ENCODE data around the gene UBE2I. TPM values are rescaled to one million over a fixed set of nuclear protein-coding genes. Genes with fewer than 3 reads are reported as not detected.
A peak's percentile ranks its signal among the peaks of the same experiment; 100 is the strongest.
"Not testable (repeated sequence)": the region's sequence is repeated elsewhere in the genome, so short reads cannot be mapped to it uniquely, and the experiment has no call there.

UBE2I gene
- total RNA-seq, 1 donor from 2014 or later, result 58.7 TPM

- no peak for DNase-seq
These were observed 31.7 kb upstream of the UBE2I start for GRCh38 chr16:1277617-1278282.

DNA sequence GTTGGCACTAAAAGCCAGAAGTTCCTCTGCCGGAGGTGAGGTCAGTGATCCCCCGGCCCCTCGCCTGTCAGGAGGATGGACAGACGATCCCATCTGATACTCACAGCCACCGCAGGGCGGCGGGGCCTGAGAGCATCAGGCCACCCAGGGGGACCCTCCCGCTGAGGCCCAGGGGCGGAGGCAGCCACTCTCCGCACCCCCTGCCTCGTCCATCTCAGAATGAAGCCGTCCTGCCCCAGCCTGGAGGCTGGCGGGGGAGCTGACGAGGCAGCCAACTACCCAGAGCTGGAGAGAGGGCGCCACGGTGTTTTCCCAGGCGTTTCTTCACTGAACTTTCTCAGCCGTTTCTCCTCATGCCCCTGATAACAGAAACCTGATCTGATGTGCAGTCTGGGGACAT, 31.0 kb upstream of the UBE2I start:
- no peak for DNase-seq

GRCh38 chr16:1279081-1279944, 30.1 kb upstream of the UBE2I start:
- DNase-seq, result no peak

- DNase-seq, result no peak
These were observed 29.4 kb upstream of the UBE2I start for GRCh38 chr16:1279945-1280589.

GRCh38 chr16:1280783-1281182, 28.7 kb upstream of the UBE2I start:
- DNase-seq, result no peak

DNA sequence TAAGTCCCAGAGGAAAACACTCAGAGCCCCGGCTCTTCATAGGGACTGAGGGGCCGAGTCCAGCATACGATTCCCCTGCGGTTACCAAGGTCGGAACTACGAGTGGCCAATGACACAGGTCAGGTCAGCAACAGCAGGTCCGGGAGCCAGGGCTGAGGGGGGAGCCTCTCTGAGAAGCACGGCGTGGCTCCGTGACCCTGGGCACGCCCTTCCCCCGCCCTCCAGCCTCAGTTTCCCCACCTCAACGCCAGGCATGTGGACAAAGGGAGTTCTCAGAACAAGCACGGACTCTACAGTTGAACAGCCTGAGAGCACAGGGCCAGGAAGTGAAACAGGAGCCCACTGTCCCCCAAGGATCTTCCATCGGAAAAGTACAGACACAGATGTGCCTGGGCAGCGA, 27.9 kb upstream of the UBE2I start:
- DNase-seq, result no peak

DNA sequence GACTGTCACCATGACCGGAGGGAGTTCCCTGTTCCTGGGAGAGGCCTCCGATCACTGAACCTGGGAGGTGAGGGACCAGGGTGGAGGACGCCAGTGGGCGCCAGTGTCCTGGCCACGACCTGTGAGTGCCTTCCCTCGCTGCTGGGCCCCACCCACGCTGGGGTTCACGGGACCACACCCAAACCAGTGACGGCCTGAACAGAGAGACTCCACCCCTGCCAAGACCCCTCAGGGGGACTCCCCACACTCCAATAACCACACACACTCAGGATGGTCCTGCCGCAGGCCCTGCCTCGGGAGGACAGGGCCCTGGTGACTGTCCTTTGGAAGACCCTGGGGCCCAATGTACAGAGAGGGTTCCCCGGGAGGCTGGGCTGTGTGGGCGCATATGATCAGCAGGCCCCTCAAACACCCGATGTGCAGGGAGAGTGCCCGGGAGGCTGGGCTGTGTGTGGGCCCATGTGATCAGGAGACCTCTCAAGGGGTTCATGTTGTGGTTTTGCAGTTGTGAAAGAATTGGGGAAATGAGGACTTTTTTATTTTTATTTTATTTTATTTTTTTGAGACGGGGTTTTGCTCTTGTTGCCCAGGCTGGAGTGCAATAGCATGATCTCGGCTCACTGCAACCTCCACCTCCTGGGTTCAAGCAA, 27.0 kb upstream of the UBE2I start:
- no peak for DNase-seq

- DNase-seq, result no peak
These were observed 26.1 kb upstream of the UBE2I start for GRCh38 chr16:1283296-1283695.

- DNase-seq, result no peak
These were observed 25.3 kb upstream of the UBE2I start for GRCh38 chr16:1283996-1284616.

GRCh38 chr16:1285669-1286512, 23.5 kb upstream of the UBE2I start:
- DNase-seq, result no peak

- DNase-seq, result no peak
These were observed 22.8 kb upstream of the UBE2I start for GRCh38 chr16:1286513-1287094.

- peak; percentile 21 for DNase-seq
These were observed 21.3 kb upstream of the UBE2I start for GRCh38 chr16:1287982-1288670.

GRCh38 chr16:1288813-1289476, 20.5 kb upstream of the UBE2I start:
- DNase-seq, result no peak

- DNase-seq, result no peak
These were observed 20.0 kb upstream of the UBE2I start for GRCh38 chr16:1289477-1289866.

DNA sequence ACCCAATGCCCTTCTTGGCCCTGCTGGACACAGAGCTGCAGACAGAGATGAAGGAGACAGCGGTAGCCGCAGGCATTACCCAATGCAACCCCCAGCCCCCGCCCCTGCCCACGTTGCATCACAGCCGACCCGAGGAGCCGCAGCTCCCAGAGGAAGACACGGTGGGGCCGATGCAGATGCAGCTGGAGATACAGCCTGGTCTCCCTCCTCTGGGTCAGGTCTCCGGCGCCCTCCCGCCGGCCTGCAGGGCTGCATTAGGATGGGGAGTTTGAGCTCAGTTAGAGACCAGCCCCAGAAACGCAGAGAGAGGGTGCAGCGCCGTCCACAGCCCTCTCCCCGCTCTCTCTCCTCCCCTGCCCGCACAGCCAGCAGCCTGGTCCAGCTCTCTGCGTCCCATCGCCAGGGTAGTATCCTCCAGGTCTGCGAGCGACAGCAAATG, 19.4 kb upstream of the UBE2I start:
- no peak for DNase-seq

- peak; percentile 57 for DNase-seq
These were observed 18.4 kb upstream of the UBE2I start for GRCh38 chr16:1290860-1291575.

GRCh38 chr16:1291576-1291974, 17.9 kb upstream of the UBE2I start:
- no peak for DNase-seq

DNA sequence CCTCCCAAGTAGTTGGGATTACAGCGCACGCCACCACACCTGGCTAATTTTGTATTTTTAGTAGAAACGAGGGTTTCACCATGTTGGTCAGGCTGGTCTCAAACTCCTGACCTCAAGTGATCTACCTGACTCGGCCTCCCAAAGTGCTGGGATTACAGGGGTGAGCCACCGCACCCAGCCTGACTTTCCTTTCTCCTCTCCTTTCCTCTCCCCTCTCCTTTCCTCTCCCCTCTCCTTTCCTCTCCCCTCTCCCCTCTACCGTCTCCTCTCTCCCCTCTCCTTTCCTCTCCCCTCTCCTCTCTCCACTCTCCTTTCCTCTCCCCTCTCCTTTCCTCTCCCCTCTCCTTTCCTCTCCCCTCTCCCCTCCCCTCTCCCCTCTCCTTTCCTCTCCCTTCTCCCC, 17.2 kb upstream of the UBE2I start:
- DNase-seq, result not testable (repeated sequence)

DNA sequence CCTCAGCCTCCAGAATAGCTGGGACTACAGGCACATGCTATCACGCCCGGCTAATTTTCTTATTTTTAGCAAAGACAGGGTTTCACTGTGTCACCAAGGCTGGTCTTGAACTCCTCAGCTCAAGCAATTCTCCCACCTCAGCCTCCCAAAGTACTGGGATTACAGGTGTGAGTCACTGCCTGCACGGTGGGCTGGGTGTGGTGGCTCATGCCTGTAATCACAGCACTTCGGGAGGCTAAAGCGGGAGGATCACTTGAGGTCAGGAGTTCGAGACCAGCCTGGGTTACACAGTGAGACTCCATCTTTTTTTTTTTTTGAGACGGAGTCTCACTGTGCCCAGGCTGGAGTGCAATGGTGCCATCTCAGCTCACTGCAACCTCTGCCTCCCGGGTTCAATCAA, 16.6 kb upstream of the UBE2I start:
- DNase-seq, result not testable (repeated sequence)
